ENCODE data around the gene CEACAM6.
"Not testable (repeated sequence)": the region's sequence is repeated elsewhere in the genome, so short reads cannot be mapped to it uniquely, and the experiment has no call there.

The CEACAM6 gene

DNA sequence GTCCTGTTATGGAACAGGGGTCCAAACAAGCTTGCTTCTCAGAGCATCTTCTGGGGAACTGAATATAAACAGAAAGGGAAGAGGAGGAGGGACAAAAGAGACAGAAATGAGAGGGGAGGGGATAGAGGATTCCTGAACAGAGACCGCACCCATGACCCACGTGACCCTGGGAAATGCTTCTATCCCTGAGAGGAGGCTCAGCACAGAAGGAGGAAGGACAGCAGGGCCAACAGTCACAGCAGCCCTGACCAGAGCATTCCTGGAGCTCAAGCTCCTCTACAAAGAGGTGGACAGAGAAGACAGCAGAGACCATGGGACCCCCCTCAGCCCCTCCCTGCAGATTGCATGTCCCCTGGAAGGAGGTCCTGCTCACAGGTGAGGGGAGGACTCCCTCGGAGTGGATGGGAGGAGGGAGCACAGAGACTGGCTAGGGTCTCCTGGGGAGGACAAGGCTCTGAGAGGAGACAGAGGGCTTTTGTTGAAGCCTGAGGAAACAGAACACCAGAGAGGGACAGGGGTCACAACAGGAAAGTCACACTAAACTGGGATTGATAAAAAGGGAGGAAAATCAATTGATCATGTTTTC, at the start of gene CEACAM6:
CEACAM6 (plus strand) TSS at position 203 of the 586 bp plus-strand sequence; CDS start at position 312, 109 bp downstream.
- no peak for DNase-seq (ENCODE audit: low read depth, low spot score)

GRCh38 chr19:41706741-41707501, 48.4 kb upstream of the CEACAM6 start:
- DNase-seq (ENCODE audit: low read depth, low spot score) = no peak

GRCh38 chr19:41707502-41707812, 47.9 kb upstream of the CEACAM6 start:
- no peak for DNase-seq (ENCODE audit: low read depth, low spot score)

- DNase-seq (ENCODE audit: low read depth, low spot score) = no peak
These were observed 47.4 kb upstream of the CEACAM6 start for GRCh38 chr19:41707871-41708371.

DNA sequence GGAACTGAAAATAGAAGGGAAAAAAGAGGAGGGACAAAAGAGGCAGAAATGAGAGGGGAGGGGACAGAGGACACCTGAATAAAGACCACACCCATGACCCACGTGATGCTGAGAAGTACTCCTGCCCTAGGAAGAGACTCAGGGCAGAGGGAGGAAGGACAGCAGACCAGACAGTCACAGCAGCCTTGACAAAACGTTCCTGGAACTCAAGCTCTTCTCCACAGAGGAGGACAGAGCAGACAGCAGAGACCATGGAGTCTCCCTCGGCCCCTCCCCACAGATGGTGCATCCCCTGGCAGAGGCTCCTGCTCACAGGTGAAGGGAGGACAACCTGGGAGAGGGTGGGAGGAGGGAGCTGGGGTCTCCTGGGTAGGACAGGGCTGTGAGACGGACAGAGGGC, 46.8 kb upstream of the CEACAM6 start, which contains the start of gene CEACAM5:
CEACAM5 (plus strand) TSS at position 146 of the 400 bp plus-strand sequence; CDS start at position 252, 106 bp downstream.
- DNase-seq (ENCODE audit: low read depth, low spot score) = no peak

- DNase-seq (ENCODE audit: low read depth, low spot score) = not testable (repeated sequence)
These were observed 45.8 kb upstream of the CEACAM6 start for GRCh38 chr19:41709516-41709915.

DNA sequence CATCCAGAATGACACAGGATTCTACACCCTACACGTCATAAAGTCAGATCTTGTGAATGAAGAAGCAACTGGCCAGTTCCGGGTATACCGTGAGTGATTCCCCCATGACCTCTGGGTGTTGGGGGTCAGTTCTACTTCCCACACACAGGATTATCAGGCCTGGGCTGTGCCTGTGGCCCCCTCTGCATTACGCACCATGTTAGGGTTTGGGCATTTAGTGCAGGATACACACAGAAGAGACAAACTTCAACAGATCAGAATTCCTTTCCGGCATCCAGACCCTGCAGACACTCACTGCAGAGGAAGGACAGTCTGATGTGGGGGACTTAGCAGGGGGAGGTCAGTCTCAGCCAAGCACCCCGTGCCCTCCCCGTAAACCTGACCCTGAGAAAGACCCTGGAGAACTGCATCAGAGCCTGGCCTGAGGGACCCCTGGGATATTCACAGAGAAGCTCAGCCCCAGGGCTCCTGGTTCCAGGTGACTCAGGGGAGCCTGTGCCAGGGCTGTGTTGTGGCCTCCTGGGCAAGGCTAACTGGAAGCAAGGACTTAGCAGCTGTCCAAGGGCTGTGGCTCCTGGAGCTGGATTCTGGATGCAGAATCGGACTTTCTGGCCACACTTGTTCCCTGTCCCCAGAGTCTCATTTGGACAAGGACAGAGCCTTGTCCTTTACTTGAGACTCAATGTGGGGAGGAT, 45.2 kb upstream of the CEACAM6 start:
- DNase-seq (ENCODE audit: low read depth, low spot score) = no peak

DNA sequence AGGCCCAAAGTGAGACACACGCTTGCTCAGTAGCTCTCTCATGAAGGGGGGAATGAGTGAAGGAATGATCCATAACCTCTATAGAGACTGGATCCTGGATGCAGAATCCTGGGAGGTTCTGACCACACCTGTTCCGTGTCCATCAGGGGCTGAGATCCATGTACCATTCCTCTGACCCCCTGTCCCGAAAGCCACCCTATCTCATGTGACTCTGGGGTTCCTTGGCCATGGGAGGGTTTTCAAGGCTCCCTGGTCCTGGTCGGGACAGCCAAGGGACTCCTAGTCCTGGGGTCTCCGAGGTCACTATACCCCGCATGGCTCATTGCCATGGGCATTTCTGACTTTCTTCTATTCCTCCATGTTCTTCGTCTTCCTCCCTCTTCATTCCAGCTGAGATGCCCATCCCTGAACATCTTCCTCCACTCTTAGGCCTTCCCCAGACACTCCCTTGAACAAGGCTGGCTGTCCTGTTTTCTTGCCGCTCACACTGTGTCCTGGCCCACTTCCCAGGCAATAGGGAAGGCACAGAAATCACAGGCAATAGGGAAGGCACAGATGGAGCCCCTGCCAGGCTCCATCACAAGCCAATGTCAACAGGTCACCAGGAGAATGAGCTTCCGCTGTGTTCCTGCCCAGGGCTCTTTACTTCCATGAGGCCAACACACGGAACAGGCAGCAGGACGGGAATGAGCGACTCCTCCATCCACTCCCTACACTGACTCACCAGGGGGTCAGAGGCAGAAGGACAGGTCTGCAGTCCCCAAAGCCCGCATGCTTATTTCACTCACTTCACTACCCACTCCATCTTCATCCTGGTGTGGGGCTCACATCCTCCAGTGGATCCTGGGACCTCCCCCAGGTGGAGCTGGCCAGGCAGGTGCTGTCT, 43.7 kb upstream of the CEACAM6 start:
- DNase-seq (ENCODE audit: low read depth, low spot score) = no peak

- no peak for DNase-seq (ENCODE audit: low read depth, low spot score)
These were observed 40.7 kb upstream of the CEACAM6 start for GRCh38 chr19:41714598-41714997.

DNA sequence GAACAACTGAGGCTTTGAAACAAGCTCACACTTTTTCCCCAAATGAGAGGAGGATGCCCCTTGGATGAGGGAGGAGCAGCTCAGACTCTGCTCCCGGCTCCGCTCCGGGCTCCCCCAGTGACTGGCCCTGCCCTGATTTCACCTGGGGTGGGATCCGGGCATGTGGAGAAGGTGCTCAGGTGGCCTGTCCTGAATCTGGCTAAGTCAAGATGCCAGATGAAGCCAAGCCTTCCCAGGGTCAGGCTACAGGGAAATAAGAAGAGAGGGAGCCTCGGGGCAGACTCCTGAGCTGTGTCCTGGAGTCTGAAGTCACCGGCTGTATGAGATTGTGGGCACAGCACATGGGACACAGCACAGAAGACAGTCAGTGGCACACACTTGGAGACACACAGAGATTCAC, 36.6 kb upstream of the CEACAM6 start:
- no peak for DNase-seq (ENCODE audit: low read depth, low spot score)

DNA sequence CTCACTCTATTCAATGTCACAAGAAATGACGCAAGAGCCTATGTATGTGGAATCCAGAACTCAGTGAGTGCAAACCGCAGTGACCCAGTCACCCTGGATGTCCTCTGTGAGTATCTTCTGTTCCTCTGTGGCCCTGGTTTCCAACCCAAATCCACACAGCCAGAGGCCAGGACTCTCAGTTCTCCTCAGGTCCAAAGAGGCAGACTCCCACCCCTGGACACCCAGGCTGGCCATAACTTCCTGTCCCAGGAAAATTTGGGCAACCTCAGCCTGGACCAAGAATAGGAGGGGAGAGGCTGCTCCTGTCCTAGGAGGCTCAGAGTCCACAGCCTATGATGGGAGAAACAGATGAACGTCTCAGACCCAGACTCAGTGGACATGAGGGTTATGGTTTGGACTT, 35.2 kb upstream of the CEACAM6 start:
- no peak for DNase-seq (ENCODE audit: low read depth, low spot score)

- no peak for DNase-seq (ENCODE audit: low read depth, low spot score)
These were observed 28.8 kb upstream of the CEACAM6 start for GRCh38 chr19:41726493-41726892.

DNA sequence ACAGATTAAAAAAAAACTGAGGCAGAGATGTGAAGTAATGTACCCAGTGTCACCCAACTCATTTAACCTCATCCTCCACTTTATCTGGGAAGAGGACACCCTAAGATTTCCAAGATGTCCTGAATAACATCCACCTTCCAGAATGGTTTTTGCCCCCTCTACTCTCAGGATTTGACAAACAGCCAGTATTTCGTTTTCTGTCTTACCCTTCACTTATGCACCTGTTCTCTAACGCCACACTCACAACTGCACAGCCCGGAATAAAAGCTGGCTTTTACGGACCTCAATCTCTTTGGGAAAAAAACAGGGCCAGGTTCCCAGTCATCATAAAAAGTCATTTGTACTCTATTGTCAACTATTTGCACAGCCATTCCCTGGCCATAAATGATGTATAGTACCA, 21.2 kb upstream of the CEACAM6 start:
- DNase-seq (ENCODE audit: low read depth, low spot score) = no peak

GRCh38 chr19:41734585-41734984, 20.7 kb upstream of the CEACAM6 start:
- DNase-seq (ENCODE audit: low read depth, low spot score) = no peak

DNA sequence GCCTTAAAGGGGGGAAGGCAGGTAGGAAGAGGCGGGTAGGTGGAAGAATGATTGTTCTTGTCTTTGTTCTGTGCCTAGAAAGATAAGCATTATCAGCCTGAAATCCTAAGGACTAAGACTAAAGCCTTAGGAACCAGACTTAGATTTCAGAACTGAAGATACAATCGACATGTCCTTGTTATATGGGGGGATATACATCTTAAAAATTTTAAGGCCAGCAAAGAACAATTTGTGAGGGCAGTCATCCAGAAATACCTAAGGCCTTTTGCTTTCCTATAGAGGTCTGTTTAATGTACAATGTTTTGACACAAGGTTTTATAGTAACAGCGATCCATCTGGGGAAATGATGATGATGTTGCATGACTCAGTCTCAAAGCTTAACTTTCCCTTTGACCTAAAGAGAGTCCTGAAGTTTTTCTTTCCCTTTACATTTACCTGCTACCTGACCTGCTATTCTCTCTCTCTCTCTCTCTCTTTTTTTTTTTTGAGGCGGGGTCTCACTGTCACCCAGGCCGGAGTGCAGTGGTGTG, 20.2 kb upstream of the CEACAM6 start:
- DNase-seq (ENCODE audit: low read depth, low spot score) = no peak

GRCh38 chr19:41739361-41739760, 16.0 kb upstream of the CEACAM6 start:
- DNase-seq (ENCODE audit: low read depth, low spot score) = no peak

- no peak for DNase-seq (ENCODE audit: low read depth, low spot score)
These were observed 14.7 kb upstream of the CEACAM6 start for GRCh38 chr19:41740415-41741243.

DNA sequence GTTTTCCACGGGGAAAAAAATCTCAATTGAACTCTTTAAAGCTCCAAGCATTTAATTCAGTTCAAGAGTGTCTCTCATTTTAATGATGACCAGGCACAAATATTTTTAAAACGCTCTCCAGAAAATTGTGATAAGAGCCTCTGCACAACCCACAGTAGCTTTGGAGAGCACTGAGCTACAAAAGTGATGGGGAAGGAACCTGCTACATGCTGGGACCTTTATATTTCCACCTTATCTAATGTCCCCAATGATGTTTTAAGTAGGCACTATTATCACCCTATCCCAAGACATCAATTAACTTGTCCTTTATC, 14.1 kb upstream of the CEACAM6 start:
- no peak for DNase-seq (ENCODE audit: low read depth, low spot score)

GRCh38 chr19:41744850-41745249, 10.5 kb upstream of the CEACAM6 start:
- no peak for DNase-seq (ENCODE audit: low read depth, low spot score)

DNA sequence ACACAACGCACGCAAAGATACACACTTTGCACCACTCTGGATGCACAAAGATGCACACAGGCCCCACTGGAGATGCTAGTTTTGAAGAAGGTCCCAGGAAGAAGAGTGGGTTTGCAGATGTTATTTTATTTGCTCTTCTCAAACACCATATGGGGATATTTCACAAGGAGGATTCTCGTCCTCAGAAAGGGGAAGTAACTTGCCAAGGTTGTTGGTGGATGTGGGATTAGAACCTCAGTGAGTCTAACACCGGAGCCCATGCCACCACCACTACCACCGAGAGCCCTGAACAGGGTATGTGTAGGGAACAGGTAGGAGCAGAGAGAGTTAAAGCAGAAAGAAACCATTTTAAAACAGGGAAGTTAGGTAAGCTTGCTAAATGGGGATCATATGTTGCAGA, 9.6 kb upstream of the CEACAM6 start:
- DNase-seq (ENCODE audit: low read depth, low spot score) = no peak
